GM12891 (cell line): ENCODE measurements around the gene RHD.

Experiments
- POLR2A ChIP-seq: IDR thresholded peaks from 2 replicates; pipeline ENCODE4 v1.6.1; 2011; ENCODE audit warnings: low read depth, low read length, control low read depth
- POLR2AphosphoS5 ChIP-seq: IDR thresholded peaks from 2 replicates; pipeline ENCODE4 v1.6.1; 2011; ENCODE audit warnings: low read depth, low read length, control low read depth
- POU2F2 ChIP-seq: IDR thresholded peaks from 2 replicates; pipeline ENCODE4 v1.6.1; 2011; ENCODE audit warnings: low read depth, mild to moderate bottlenecking, control low read depth, low read length, moderate library complexity
- SPI1 ChIP-seq: IDR thresholded peaks from 2 replicates; pipeline ENCODE4 v1.6.1; 2011; ENCODE audit warnings: low read depth, low read length, control low read depth

GRCh38 chr1:25247829-25248754 is 24.2 kb upstream of the RHD start:
- TF ChIP-seq POLR2AphosphoS5 (no peak), POLR2A (no peak), SPI1 (no peak), POU2F2 (no peak)
